K562 (cell line): ENCODE measurements around the gene C3. TPM values are rescaled to one million over a fixed set of nuclear protein-coding genes. Genes with fewer than 3 reads are reported as not detected.
A peak's percentile ranks its signal among the peaks of the same experiment; 100 is the strongest.

Experiments
- BRF1 ChIP-seq: IDR thresholded peaks from 3 replicates; pipeline ENCODE4 v1.6.1; 2011; ENCODE audit warnings: borderline replicate concordance, mild to moderate bottlenecking; ENCODE audit not compliant: insufficient read length; ENCODE audit errors: extremely low read depth
- MCM3 ChIP-seq: fragments of 450-650 bp; IDR thresholded peaks from 2 replicates; pipeline ENCODE4 v1.6.1; 2016
- MYC ChIP-seq, 2 experiments: fragments of 250-450 bp in 1 of 2; sonication (Bioruptor Pico) in 1 of 2; IDR thresholded peaks; 2 replicates each; pipeline versions ENCODE4 v1.5.1 to v1.6.1; 2012 to 2021; ENCODE audit warnings: low read depth in 2 of 2, borderline replicate concordance in 1 of 2, improper control_type of control experiment in 1 of 2, low read length in 1 of 2, mild to moderate bottlenecking in 1 of 2, moderate library complexity in 1 of 2
- NONO ChIP-seq, 2 experiments: fragments of 200-400 bp in 1 of 2; fragments of 450-650 bp in 1 of 2; formaldehyde crosslinking in 1 of 2; IDR thresholded peaks; 2 replicates each; pipeline ENCODE4 v1.6.1; 2017; ENCODE audit warnings: low read depth in 2 of 2, mild to moderate bottlenecking in 2 of 2, moderate library complexity in 2 of 2, low read length in 1 of 2
- POLR2AphosphoS5 ChIP-seq: IDR thresholded peaks from 2 replicates; pipeline ENCODE4 v1.6.1; 2011; ENCODE audit warnings: mild to moderate bottlenecking, low read depth, low read length, moderate library complexity; ENCODE audit not compliant: control insufficient read depth, insufficient read depth
- ZNF140 ChIP-seq: fragments of 250-450 bp; sonication (Bioruptor Pico); IDR thresholded peaks from 2 replicates; pipeline ENCODE4 v1.8.0; 2021; ENCODE audit warnings: moderate library complexity, mild to moderate bottlenecking, inconsistent platforms
- polyA plus RNA-seq, 8 experiments: library from polyadenylated mRNA; depleted of rRNA in 4 of 8; stranded (reverse) in 5 of 8; unstranded in 3 of 8; fragments of >200 nt; fragmentation: Nextera tagmentation in 2 of 8; fragmentation: Illumina TruSeq in 1 of 8; extraction: Ambion mirVana in 2 of 8; extraction: Trizol in 1 of 8; gene quantifications; 2 replicates each; pipeline versions ENCODE4 v1.2.1 to v1.2.3, GENCODE V29; 2011 to 2014; ENCODE audit warnings: inconsistent platforms in 1 of 8, missing spikeins in 1 of 8
- total RNA-seq, 7 experiments: library from RNA; depleted of rRNA in 6 of 7; stranded (reverse); fragments of >200 nt in 6 of 7; fragmentation: Illumina TruSeq in 2 of 7; extraction: Trizol in 2 of 7; gene quantifications; 2 replicates each; pipeline versions ENCODE4 v1.2.1 to v1.2.3, GENCODE V29; 2011 to 2021; ENCODE audit warnings: low replicate concordance in 1 of 7
- TF ChIP-seq, protein P1 (sequence below), 2 experiments: fragments of 150-350 bp in 1 of 2; IDR thresholded peaks; 2 replicates each; pipeline ENCODE4 v1.6.1; 2012 to 2016; ENCODE audit warnings: low read depth in 2 of 2, low read length in 2 of 2, mild to moderate bottlenecking in 1 of 2, moderate library complexity in 1 of 2
- TF ChIP-seq, protein P2 (sequence below), 2 experiments: fragments of 450-650 bp in 1 of 2; sonication (generic) in 1 of 2; formaldehyde crosslinking in 1 of 2; IDR thresholded peaks; 2 replicates each; pipeline versions ENCODE4 v1.7.1 to v1.9.0; 2016 to 2022; ENCODE audit warnings: inconsistent platforms in 1 of 2, mild to moderate bottlenecking in 1 of 2, missing genetic modification reagents in 1 of 2

The C3 gene
- total and polyA plus RNA-seq, 9 of the 15 experiments (the other 6 are each of a cell fraction or from before 2014, with no cell fraction given): 0.59 to 10.6 (median 2.2) TPM

DNA sequence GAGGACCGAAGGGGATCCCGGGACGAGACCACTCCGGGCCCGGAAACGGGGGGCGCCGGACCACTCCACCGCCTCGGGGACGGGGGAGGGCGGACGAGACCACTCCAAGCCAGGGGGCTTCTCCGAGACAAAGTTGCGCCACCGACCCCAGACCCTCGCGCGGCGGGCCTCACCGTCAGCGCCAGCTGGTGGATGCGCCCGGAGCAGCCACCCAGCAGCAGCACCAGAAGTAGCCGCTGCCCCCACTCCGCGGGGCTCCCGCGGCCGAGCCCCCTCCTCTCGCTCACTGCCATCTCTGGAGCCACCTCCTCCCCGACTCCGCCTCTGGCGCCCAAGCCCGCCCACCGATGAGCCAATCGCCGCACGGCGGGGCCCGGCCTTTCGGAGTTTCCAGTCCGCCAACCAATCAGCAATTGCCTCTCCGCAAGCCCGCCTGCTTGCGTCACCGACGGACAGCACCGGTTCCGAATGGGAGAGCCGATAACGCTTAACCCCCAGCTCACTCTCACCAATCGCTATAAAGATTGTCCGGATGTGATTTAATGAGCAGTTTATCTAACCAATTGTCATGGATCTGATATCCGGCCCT is 16.9 kb upstream of the C3 start, which contains the start of gene GPR108 (continued):
- TF ChIP-seq, protein P1, sequence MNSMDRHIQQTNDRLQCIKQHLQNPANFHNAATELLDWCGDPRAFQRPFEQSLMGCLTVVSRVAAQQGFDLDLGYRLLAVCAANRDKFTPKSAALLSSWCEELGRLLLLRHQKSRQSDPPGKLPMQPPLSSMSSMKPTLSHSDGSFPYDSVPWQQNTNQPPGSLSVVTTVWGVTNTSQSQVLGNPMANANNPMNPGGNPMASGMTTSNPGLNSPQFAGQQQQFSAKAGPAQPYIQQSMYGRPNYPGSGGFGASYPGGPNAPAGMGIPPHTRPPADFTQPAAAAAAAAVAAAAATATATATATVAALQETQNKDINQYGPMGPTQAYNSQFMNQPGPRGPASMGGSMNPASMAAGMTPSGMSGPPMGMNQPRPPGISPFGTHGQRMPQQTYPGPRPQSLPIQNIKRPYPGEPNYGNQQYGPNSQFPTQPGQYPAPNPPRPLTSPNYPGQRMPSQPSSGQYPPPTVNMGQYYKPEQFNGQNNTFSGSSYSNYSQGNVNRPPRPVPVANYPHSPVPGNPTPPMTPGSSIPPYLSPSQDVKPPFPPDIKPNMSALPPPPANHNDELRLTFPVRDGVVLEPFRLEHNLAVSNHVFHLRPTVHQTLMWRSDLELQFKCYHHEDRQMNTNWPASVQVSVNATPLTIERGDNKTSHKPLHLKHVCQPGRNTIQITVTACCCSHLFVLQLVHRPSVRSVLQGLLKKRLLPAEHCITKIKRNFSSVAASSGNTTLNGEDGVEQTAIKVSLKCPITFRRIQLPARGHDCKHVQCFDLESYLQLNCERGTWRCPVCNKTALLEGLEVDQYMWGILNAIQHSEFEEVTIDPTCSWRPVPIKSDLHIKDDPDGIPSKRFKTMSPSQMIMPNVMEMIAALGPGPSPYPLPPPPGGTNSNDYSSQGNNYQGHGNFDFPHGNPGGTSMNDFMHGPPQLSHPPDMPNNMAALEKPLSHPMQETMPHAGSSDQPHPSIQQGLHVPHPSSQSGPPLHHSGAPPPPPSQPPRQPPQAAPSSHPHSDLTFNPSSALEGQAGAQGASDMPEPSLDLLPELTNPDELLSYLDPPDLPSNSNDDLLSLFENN (IDR thresholded peaks at IDR 0.05; ENCODE audit: low read depth in 2 of 2, low read length in 2 of 2): no peak
- no peak for TF ChIP-seq MCM3
- TF ChIP-seq MYC (IDR thresholded peaks at IDR 0.05; ENCODE audit: low read depth, low read length): no peak; the same call in 1 of the 2 replicates
- TF ChIP-seq MYC (CRISPR knock-in tag; IDR thresholded peaks at IDR 0.05; ENCODE audit: borderline replicate concordance, low read depth): peak; percentile 26; the same call in 1 of the 2 replicates
- TF ChIP-seq, protein P2, sequence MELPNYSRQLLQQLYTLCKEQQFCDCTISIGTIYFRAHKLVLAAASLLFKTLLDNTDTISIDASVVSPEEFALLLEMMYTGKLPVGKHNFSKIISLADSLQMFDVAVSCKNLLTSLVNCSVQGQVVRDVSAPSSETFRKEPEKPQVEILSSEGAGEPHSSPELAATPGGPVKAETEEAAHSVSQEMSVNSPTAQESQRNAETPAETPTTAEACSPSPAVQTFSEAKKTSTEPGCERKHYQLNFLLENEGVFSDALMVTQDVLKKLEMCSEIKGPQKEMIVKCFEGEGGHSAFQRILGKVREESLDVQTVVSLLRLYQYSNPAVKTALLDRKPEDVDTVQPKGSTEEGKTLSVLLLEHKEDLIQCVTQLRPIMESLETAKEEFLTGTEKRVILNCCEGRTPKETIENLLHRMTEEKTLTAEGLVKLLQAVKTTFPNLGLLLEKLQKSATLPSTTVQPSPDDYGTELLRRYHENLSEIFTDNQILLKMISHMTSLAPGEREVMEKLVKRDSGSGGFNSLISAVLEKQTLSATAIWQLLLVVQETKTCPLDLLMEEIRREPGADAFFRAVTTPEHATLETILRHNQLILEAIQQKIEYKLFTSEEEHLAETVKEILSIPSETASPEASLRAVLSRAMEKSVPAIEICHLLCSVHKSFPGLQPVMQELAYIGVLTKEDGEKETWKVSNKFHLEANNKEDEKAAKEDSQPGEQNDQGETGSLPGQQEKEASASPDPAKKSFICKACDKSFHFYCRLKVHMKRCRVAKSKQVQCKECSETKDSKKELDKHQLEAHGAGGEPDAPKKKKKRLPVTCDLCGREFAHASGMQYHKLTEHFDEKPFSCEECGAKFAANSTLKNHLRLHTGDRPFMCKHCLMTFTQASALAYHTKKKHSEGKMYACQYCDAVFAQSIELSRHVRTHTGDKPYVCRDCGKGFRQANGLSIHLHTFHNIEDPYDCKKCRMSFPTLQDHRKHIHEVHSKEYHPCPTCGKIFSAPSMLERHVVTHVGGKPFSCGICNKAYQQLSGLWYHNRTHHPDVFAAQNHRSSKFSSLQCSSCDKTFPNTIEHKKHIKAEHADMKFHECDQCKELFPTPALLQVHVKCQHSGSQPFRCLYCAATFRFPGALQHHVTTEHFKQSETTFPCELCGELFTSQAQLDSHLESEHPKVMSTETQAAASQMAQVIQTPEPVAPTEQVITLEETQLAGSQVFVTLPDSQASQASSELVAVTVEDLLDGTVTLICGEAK (IDR thresholded peaks at IDR 0.05): peak; percentile 61
- TF ChIP-seq, protein P2 (CRISPR knock-in tag; IDR thresholded peaks at IDR 0.05): no peak
- TF ChIP-seq BRF1: no peak
- no peak for TF ChIP-seq ZNF140
- TF ChIP-seq NONO (IDR thresholded peaks at IDR 0.05; ENCODE audit: low read depth in 2 of 2, low read length in 1 of 2): peak in 1 of 2 experiments; percentile 100; a peak in 2 of 4 replicates
- TF ChIP-seq POLR2AphosphoS5: no peak
